GM12872 (cell line): ENCODE measurements around the gene PLXDC2.

Experiments
- CTCF ChIP-seq: IDR thresholded peaks from 3 replicates; pipeline ENCODE4 v1.5.1; 2011; ENCODE audit warnings: low read depth, mild to moderate bottlenecking, low read length, moderate library complexity; ENCODE audit not compliant: insufficient read depth

Gene PLXDC2

GRCh38 chr10:20059084-20059835 lies 243.0 kb downstream of the PLXDC2 start:
- TF ChIP-seq CTCF = no peak

GRCh38 chr10:20065814-20066213 lies 249.6 kb downstream of the PLXDC2 start:
- no peak for TF ChIP-seq CTCF

- TF ChIP-seq CTCF = no peak
These were observed 256.9 kb downstream of the PLXDC2 start for GRCh38 chr10:20073167-20073566.

- no peak for TF ChIP-seq CTCF
These were observed 259.5 kb downstream of the PLXDC2 start for GRCh38 chr10:20075713-20076112.

GRCh38 chr10:20084451-20084850 lies 268.2 kb downstream of the PLXDC2 start:
- TF ChIP-seq CTCF = no peak

GRCh38 chr10:20085115-20085514 lies 268.9 kb downstream of the PLXDC2 start:
- no peak for TF ChIP-seq CTCF

GRCh38 chr10:20087353-20087752 lies 271.1 kb downstream of the PLXDC2 start:
- TF ChIP-seq CTCF = no peak
